Left ventricle myocardium superior (tissue), 1 donor: Measurements from ENCODE around the gene ELP2. TPM values are rescaled to one million over a fixed set of nuclear protein-coding genes. Genes with fewer than 3 reads are reported as not detected.

Experiments used
- ATAC-seq: fragments of 200-7000 bp; cut with Tn5 transposase; one replicate; pipeline ENCODE4 v1.9.1; 2020; ENCODE audit warnings: mild to moderate bottlenecking, moderate library complexity
- DNase-seq: peaks from one replicate; pipeline ENCODE4 v3.0.0-alpha.2; 2020
- intact Hi-C: fragments of 100-400 bp; cut with micrococcal nuclease; formaldehyde crosslinking; loops from one replicate; pipeline ENCODE4 v1.11.0; 2022
- total RNA-seq: library from RNA; stranded (reverse); fragmentation: NEBNext Ultra II Directional; extraction: Animal tissue kit (Norgen Biotek cat#: 25700); gene quantifications from one replicate; pipeline ENCODE4 v1.2.1, GENCODE V29; 2021
- donor health status: DM: no; HTN: yes; CAD: no; lungs with severe emphysema.

Gene ELP2
- total RNA-seq, 1 donor from 2014 or later: 59.5 TPM

DNA sequence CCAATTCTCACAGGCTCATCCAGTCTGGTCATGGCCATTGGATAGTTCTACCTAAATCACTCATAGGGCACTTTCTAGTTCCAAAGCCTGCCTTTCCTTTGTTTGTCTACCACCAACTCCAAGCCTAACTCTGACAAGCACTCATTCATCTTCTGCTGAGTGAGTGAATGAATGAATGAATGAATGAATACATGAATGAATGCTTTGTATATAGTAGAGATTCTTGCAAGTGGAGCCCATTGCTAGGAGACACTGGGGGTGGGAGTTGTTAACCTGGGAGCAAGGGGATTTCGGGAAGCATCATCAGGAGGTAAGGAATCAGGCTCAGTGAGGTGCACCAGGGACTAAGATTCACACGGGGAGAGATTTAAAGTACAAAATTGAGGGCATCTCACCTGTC lies 54.3 kb downstream of the ELP2 start:
- ATAC-seq (no peak), DNase-seq (no peak)
- intact Hi-C loops: loop anchor here (10.0 kb wide), 1 partner anchor 91 kb away; no protein-coding TSS in a partner anchor

- intact Hi-C loops: loop anchor here (10.0 kb wide), 1 partner anchor 90 kb away; no protein-coding TSS in a partner anchor
- DNase-seq (no peak), ATAC-seq (no peak)
Measured at GRCh38 chr18:36185157-36185556, 55.5 kb downstream of the ELP2 start.

DNA sequence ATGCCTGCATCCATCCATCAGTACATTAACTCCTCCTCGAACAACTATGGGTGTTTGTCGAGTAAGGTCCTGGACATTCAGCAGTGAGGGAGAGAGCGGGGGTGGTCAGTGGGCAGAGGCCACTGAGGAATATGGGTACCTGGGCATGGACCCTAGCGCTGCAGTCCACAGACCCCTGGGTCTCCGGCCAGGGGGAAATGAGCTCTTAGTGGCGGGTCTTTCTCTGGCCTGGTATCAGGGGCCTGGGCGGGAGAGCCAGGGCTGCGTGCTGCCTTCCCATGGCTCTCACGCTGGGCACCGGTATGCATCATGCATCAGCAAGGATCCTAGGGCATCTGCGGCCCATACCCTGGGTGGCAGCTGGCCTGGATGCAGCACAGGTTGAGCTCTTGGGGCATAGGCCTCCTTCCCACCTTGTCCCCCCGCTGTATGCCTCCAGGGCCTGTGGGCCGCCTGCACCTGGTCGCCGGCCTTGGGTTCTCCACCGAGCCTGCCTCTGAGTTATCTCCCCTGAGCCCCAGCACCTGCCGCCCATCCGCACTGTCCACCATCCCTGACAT lies 56.3 kb downstream of the ELP2 start:
- DNase-seq (no peak), ATAC-seq (no peak)
- intact Hi-C loops: loop anchor here (10.0 kb wide), 1 partner anchor 89 kb away; no protein-coding TSS in a partner anchor

GRCh38 chr18:36186461-36187192 lies 56.9 kb downstream of the ELP2 start:
- ATAC-seq (peak; percentile 39), DNase-seq (peak; percentile 58)
- intact Hi-C loops: loop anchor here (10.0 kb wide), 1 partner anchor 88 kb away; no protein-coding TSS in a partner anchor

GRCh38 chr18:36187193-36187825 lies 57.6 kb downstream of the ELP2 start, which contains the start of gene MOCOS:
Gene MOCOS (plus strand): TSS chr18:36187497. CDS start chr18:36187540, 43 bp downstream.
- peak; percentile 88 for DNase-seq
- peak; percentile 98 for ATAC-seq
- intact Hi-C loops: loop anchor here (10.0 kb wide), 1 partner anchor 87 kb away; no protein-coding TSS in a partner anchor

DNA sequence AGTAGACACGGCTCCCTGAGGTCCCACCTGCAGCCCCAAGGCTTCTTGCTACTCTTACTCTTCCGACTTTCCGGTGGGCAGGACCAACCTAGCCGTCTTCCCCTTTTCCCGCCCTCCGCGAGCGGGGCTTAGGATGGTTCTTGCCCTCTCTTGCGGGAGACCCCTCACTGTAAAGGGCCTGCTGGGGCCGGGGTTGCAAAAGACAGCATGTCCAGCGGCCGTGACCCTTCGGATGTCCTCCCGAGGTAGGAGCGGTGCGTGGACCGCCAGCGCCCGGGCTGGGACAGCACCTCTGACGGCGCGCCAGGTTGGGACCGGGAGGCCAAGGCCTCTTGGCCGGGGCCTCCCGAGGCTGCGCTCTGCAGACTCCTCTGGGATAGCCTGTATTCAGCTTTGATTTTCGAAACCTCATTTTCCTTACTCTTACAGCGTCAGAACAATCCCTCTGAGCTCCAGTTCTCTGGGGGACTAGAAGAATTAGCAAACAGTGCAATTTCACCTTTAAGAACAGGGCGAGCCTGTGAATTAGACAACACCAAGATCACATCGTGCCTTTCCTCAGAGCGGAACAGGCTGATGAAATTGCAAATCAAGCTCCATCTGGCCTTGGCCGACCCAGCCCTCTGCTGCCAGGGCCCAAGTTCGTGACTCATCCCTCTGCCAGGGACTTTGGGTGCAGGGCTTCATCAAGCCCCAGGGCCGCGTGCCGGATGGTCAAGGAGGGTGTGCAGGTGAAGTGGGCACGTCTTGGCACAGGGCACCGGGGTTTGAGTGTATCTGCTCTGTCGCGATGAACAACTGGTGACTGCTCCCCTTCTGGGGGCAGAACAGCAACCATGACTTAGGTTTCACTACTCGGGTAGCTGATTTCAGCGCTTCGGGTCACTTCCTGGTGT lies 58.4 kb downstream of the ELP2 start:
- peak; percentile 19 for ATAC-seq
- intact Hi-C loops: loop anchor here (10.0 kb wide), 1 partner anchor 87 kb away; no protein-coding TSS in a partner anchor
- peak; percentile 37 for DNase-seq

- DNase-seq: no peak
- no peak for ATAC-seq
- intact Hi-C loops: loop anchor here (10.0 kb wide), 1 partner anchor 86 kb away; no protein-coding TSS in a partner anchor
Measured at GRCh38 chr18:36188916-36189315, 59.2 kb downstream of the ELP2 start.

DNA sequence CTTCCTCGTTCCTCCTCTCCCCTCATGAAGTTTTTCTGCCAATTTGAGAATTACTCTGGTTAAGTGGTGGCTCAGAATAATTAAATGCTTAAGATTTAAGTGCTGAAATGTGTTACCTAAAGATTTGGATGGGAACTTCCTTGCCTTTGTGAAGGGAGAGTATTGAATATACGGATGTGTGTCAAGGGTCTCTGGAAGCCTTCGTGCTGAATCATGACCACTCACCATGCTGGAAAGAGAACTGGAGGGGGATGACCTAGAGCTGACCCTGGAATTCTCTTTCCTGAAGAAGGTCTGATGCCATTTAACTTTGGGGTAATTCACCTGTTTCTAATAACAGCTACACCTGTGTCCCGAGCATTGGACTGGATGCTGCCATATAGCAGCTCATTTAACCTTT lies 59.8 kb downstream of the ELP2 start:
- intact Hi-C loops: loop anchor here (10.0 kb wide), 1 partner anchor 85 kb away; no protein-coding TSS in a partner anchor
- DNase-seq: no peak
- ATAC-seq: no peak

DNA sequence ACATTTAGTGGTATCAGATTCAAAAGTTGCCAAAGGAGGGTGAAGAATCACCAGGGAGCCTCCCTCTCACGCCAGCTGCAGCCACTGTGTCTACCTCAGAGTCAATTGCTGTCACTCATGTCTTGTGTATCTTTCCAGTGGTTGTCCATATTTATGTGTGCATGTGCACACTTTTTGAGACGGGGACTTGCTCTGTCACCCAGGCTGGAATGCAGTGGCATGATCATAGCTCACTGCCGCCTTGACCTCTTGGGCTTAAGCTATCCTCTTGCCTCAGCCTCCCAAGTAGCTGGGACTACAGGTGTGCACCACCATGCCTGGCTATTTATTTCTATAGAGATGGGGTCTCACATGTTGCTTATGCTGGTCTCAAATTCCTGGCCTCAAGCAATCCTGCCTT lies 61.6 kb downstream of the ELP2 start:
- intact Hi-C loops: no loop called here
- ATAC-seq: no peak
- DNase-seq: no peak

DNA sequence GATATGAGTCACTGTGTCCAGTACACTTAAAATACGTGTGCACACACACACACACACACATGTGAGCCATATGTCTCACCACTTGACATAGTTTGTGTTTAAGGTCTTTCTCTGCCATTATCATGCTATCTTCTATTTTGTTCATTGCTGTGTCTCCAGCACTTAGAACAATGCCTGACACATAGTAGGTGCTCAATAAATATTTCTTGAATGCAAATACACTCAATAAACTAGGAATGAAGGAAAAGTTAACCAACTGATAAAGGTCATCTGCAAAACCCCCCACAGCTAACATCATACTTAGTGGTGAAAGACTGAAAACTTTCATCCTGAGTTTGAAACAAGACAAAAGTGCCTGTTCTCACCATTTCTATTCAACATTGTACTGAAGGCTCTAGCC lies 62.0 kb downstream of the ELP2 start:
- DNase-seq: no peak
- ATAC-seq: no peak
- intact Hi-C loops: no loop called here

DNA sequence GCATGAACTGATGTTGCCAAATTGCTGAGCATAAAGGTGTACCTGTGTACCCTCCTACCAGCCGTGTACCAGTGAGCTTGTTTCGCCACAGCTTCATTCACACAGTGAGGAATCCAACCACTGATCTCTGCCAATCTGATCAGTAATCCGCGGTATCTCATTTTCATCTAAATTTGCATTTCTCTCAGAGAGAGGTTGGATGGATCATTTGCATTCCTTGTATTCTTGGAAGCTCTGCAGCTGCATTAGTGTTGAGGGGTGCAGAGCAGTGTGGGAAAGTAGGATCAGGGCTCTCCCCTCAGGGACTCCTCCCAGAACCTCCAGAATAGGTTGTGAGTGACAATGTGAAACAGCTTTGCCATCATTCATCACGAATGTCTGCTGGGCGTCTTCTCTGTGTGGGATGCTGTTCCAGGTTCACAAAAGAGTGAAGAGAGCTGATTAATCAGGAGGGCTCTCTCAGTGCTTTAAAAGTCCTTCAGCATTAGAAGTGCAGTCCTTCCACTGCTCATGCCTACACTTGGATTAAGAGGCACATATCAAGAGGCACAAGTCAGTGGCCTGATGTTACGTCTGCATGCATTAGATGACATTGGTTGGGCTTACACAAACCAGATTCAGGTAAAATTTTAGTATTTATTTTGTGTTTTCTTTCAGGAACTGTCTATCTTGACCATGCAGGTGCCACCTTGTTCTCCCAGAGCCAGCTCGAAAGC lies 65.1 kb downstream of the ELP2 start:
- intact Hi-C loops: no loop called here
- ATAC-seq: no peak
- no peak for DNase-seq

GRCh38 chr18:36195427-36196122 lies 65.9 kb downstream of the ELP2 start:
- no peak for DNase-seq
- peak; percentile 89 for ATAC-seq
- intact Hi-C loops: no loop called here

DNA sequence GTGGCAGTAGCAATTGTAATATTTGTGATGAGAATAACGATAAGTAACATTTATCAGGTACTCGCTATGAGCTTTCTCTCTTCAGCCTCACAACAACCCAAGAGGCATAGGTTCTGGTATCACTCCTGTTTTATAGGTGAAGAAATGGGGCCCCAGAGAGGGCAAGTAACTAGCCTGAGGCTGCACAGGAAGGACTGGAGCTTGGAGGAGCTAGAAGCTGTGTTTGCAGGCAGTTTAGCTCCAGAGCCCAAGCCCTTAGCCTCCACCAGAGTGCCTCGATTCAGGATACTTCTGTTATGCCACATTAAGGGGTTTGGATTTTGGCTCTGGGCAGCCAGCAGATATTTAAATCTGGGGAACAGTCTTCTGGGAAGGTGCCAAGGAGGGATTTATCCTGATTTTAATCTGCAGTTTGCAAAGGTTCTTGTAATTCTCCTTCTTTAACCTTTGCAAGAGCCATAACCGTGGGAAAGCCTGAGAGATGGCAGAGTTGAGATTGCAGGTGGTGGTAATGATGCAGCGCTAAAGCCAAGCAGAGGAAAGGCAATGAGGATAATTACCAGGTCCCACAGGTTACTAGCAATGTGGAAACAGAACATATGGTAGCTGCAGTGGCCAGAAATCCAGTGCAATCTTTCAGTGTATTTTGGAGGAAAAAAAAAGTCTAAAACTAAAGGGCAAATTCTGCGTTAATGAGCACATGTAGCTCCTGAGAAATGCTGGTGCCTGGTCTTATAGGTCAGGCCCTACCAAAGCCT lies 66.7 kb downstream of the ELP2 start:
- DNase-seq (no peak), ATAC-seq (no peak)
- intact Hi-C loops: no loop called here

GRCh38 chr18:36197511-36198166 lies 67.9 kb downstream of the ELP2 start:
- DNase-seq (no peak), ATAC-seq (no peak)
- intact Hi-C loops: no loop called here

- ATAC-seq: no peak
- intact Hi-C loops: no loop called here
- DNase-seq: no peak
Measured at GRCh38 chr18:36199691-36200295, 70.1 kb downstream of the ELP2 start.

DNA sequence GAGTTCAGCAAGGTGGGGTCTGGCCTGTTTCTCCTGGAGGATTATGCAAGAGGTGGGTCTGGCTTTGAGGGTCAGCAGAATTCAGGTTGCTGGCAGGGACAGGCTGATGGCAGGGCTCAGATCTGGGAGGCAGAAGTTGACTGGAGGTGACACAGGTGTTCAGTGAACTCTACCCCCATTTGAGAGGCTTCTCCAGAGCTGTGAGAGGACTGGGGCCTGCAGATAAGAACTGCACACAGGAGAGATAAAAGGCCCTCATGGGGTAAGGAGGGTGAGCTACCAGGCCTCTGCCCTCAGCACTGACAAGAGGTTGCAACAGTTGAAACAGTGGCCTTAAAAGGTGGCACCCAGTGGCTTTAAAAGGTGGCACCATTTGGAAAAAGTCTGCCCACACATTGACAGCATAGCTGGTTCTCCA lies 70.7 kb downstream of the ELP2 start:
- DNase-seq: no peak
- intact Hi-C loops: no loop called here
- no peak for ATAC-seq
